HFF-Myc (cell line): ENCODE data around the gene CACNG8.

Experiments used
- DNase-seq: peaks from one replicate; pipeline ENCODE4 v3.0.0-alpha.2; 2011; ENCODE audit warnings: low read depth; ENCODE audit errors: extremely low read depth
- H3K4me3 ChIP-seq: replicated peaks from 2 replicates; pipeline ENCODE4 v1.5.1; 2011; ENCODE audit warnings: low read depth, mild to moderate bottlenecking, control low read depth, low read length
- TF ChIP-seq, protein P1 (sequence below): IDR thresholded peaks from 2 replicates; pipeline ENCODE4 v1.5.1; 2012; ENCODE audit warnings: mild to moderate bottlenecking, low read depth, low read length, control low read depth; ENCODE audit errors: missing control alignments

CACNG8 gene

DNA sequence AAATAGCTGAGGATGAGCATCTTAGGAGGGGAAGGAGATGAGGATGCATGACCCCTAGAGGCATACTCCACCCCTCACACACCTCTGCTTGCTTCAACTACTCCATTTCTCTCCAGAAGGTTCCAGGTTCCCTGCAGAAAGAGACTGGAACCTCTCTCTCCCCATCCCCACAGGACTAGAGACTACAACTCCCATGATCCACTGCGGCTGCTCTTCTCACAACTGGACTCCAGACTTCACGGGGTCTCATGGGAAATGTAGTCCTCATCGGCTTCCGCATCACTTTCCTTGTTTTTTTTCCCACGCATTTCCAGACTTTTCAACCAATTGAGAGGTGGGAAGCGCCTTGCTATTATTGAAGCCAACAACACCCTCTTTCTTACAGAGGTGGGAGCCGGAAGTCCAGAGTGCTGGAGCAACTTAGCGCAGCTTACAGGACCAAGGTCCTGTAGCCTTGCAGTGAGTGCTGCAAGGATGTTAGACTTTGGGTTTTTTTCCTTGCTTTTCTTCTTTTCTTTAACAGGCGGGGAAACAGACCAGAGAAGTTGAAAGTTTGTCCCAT is 14.8 kb downstream of the CACNG8 start:
- DNase-seq = peak; percentile 41
- TF ChIP-seq, protein P1, sequence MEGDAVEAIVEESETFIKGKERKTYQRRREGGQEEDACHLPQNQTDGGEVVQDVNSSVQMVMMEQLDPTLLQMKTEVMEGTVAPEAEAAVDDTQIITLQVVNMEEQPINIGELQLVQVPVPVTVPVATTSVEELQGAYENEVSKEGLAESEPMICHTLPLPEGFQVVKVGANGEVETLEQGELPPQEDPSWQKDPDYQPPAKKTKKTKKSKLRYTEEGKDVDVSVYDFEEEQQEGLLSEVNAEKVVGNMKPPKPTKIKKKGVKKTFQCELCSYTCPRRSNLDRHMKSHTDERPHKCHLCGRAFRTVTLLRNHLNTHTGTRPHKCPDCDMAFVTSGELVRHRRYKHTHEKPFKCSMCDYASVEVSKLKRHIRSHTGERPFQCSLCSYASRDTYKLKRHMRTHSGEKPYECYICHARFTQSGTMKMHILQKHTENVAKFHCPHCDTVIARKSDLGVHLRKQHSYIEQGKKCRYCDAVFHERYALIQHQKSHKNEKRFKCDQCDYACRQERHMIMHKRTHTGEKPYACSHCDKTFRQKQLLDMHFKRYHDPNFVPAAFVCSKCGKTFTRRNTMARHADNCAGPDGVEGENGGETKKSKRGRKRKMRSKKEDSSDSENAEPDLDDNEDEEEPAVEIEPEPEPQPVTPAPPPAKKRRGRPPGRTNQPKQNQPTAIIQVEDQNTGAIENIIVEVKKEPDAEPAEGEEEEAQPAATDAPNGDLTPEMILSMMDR = no peak
- H3K4me3 ChIP-seq = no peak overlapping the region

DNA sequence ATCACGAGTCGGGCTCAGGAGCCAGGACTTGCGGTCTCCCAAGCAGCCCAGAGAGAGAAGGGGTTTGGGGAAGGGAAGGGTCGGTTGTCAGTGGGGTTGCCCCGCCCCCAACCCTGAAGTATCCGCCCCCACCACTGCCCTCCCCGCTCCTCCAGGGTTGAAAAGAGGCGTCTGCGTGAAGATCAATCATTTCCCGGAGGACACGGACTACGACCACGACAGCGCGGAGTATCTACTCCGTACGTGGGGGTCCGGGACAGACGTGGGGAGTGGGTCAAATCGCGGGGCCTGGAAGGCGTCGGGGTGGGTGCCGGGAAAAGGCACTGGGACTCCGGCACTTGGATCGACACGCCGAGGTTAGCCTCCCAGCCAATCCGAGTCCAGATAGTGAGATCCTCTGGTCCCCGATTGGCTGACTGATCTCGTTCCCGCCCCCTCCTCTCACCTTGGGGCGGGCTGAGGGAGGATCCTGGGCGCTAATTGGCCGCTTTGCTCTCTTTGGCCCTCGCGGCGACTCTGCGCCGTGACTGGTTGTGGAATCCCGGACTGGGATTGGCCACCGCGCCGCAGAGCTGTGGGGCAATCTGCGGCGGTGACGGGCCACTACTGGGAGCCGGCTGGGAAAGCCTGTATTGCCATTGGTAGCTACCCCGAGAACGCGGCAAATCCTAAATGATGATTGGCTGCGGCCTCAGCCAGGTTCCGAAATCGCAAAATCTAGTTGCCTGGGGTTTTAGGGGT is 15.4 kb downstream of the CACNG8 start:
- TF ChIP-seq, protein P1 = no peak
- DNase-seq = no peak
- no peak overlapping the region for H3K4me3 ChIP-seq

DNA sequence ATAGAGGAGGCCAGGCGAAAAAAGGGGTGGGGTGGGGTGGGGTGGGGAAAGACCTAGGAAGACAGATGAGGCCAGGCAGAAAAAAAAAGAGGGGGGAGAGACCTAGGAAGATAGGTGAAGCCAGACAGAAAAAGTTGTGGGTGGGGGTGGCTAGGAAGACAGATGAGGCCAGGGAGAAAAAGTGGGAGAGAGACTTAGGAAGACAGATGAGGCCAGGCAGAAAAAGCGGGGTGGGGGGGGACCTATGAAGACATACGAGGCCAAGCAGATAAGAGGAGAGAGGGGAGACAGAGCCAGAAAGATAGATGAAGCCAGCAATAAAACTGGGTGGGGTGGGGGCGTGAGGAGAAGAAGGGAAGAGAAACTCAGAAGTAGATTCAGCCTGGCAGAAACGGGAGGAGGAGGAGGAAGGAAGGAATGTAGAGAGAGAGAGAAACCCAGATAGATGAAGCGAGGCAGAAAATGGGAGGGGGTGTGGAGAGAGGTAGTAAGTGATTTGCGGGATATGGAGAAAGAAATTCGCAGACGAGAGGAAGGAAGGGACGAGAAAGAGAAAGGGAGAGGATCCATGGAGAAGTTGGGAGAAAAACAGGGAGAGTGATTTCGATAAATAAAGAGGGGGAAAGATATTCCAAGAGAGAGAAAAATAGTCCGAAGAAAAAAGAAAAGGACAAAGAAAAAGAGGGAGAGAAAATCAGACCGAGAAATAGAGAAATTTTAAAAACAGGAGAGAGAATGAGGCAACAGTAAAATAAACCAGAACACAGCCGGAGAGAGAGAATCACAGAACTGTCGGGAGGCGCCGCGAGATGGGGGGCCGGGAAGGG is 16.5 kb downstream of the CACNG8 start:
- TF ChIP-seq, protein P1 = no peak
- peak overlapping the region; percentile 46 for H3K4me3 ChIP-seq
- DNase-seq = no peak

DNA sequence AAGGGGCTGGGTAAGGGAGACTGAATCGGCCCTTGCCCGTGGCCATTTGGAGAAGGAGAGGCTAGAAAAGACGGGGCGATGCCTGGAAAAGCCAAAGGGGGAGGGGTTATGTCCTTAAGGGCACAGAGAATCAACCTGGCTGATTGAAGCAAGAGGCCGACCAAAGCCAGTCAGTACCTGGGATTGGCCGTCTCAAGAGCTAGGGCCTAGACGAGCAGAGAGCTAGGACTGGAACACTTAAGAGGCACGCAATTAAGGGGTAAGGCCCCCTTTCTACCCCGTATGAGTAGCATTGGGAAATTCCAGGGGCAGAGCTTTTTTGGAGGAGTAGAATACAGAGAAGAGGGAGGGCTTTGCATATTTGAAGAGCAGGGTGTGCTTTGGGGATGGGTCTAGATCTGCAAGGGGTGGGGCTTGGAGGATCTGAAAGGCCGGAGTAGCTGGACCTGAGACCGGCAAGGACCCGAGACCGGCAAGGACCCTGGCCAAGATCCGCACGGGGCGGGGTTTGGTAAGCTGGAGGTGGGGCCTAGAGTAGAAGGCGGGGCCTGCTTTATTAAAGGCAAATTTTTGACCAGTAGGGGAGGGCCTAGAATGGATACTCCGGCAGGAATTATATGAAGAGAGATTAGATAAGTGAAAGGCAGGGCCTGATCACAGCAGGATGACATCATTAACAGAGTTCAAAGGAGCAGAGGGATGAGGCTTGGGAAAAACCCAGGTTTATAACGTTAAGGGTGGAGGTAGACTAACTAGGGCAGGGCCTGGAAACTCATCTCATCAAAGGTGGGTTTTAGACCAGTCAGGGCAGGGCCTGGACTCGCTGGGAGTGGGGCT is 18.0 kb downstream of the CACNG8 start:
- peak overlapping the region; percentile 8; the same call in 1 of the 2 replicates for H3K4me3 ChIP-seq
- TF ChIP-seq, protein P1 = no peak
- DNase-seq = no peak

DNA sequence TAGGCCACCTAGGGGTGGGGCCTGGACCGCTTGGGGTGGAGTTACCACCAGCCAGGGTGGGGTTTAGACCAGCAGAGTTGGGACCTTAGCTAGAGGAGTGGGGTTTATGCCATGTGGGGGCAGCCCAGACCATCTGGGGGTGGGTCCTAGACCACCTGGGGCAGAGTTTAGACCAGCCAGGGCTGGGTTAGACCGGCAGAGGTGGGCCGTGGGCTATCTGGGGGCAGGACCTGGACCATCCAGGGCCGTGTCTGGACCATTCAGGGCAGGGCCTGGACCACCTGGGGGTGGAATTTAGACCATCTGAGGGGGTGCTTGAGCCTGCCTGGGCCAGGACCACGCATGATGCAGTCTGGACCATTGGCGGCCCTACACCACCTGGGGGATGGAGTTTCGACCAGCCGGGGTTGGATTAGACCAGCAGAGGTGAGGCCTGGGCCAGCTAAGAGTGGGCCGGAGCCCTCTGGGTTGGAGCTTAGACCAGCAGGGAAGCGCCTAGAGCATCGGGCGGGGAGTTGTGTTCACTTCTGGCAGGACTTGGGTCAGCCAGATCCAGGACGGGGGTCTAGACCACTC is 18.7 kb downstream of the CACNG8 start:
- TF ChIP-seq, protein P1 = no peak
- DNase-seq = no peak
- no peak overlapping the region for H3K4me3 ChIP-seq

DNA sequence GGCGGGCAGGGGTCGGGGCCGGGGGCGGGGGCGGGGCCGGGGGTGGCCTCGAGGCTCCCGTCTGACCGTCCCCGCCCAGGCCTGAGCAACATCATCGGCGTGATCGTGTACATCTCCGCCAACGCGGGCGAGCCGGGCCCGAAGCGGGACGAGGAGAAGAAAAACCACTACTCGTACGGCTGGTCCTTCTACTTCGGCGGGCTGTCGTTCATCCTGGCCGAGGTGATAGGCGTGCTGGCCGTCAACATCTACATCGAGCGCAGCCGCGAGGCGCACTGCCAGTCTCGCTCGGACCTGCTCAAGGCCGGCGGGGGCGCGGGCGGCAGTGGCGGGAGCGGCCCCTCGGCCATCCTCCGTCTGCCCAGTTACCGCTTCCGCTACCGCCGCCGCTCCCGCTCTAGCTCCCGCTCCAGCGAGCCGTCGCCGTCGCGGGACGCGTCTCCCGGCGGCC is 19.3 kb downstream of the CACNG8 start:
- TF ChIP-seq, protein P1 = no peak
- no peak for DNase-seq
- no peak overlapping the region for H3K4me3 ChIP-seq
